ENCODE data around the gene AARS1. TPM values are rescaled to one million over a fixed set of nuclear protein-coding genes. Genes with fewer than 3 reads are reported as not detected.

The AARS1 gene
- total RNA-seq, 4 donors from 2014 or later: 30.3 to 50.6 (median 43.4) TPM

GRCh38 chr16:70302745-70303144 lies 13.4 kb upstream of the AARS1 start:
- 34 to 50% methylated on average over 1 of the region's 1 CpG for WGBS, 2 donors
- intact Hi-C loops (cut with DNase I): no loop called here
- H3K9me3 ChIP-seq: peaks cover 0 to 6% (median 0%) of the 10 kb centered on the region in 3 donors
- H3K4me3 ChIP-seq: no peak overlapping the region
- no peaks in the 10 kb centered on the region for H3K27me3 ChIP-seq
- no peak for TF ChIP-seq CTCF (IDR thresholded peaks at IDR 0.05)
- no peak for TF ChIP-seq POLR2A (IDR thresholded peaks at IDR 0.05)
- no peak overlapping the region for H3K27ac ChIP-seq
- DNase-seq: no peak
- H3K36me3 ChIP-seq: peaks cover 0 to 31% (median 0%) of the 10 kb centered on the region in 3 donors
- H3K4me1 ChIP-seq: peaks cover 0 to 20% (median 0%) of the 10 kb centered on the region in 3 donors

GRCh38 chr16:70301121-70301520 lies 11.8 kb upstream of the AARS1 start:
- Histone ChIP-seq H3K4me3 (no peak overlapping the region), H3K36me3 (peaks cover 0 to 31% (median 0%) of the 10 kb centered on the region in 3 donors), H3K27me3 (no peaks in the 10 kb centered on the region), H3K27ac (no peak overlapping the region), H3K4me1 (peaks cover 0 to 20% (median 0%) of the 10 kb centered on the region in 3 donors), H3K9me3 (peaks cover 0 to 6% (median 0%) of the 10 kb centered on the region in 3 donors)
- TF ChIP-seq POLR2A (IDR thresholded peaks at IDR 0.05): no peak
- TF ChIP-seq CTCF (IDR thresholded peaks at IDR 0.05): no peak
- 79 to 94% methylated on average over 1 of the region's 1 CpG for WGBS, 2 donors
- intact Hi-C loops (cut with DNase I): no loop called here
- DNase-seq: no peak

GRCh38 chr16:70298988-70299938 lies 10.0 kb upstream of the AARS1 start, which contains the start of gene DDX19B:
Gene DDX19B (plus strand): TSS chr16:70299186. CDS start chr16:70299298, 112 bp downstream.
- peak; percentile 33 for DNase-seq
- H3K9me3 ChIP-seq: peaks cover 0 to 6% (median 0%) of the 10 kb centered on the region in 3 donors
- WGBS, 2 donors: 0% methylated on average over 20 to 21 of the region's 37 CpGs

GRCh38 chr16:70295634-70296033 lies 6.3 kb upstream of the AARS1 start:
- no peak overlapping the region for H3K27ac ChIP-seq
- TF ChIP-seq CTCF (IDR thresholded peaks at IDR 0.05) (no peak), POLR2A (IDR thresholded peaks at IDR 0.05) (no peak)
- H3K9me3 ChIP-seq: no peaks in the 10 kb centered on the region
- intact Hi-C loops (cut with DNase I): no loop called here
- peaks cover 0 to 2% (median 0%) of the 10 kb centered on the region in 3 donors for H3K36me3 ChIP-seq
- H3K4me3 ChIP-seq: no peak overlapping the region
- no peak for DNase-seq
- peaks cover 0 to 20% (median 0%) of the 10 kb centered on the region in 3 donors for H3K4me1 ChIP-seq
- H3K27me3 ChIP-seq: no peaks in the 10 kb centered on the region

More at GRCh38 chr16:70298988-70299938, 10.0 kb upstream of the AARS1 start, which contains the start of gene DDX19B:
- TF ChIP-seq CTCF (IDR thresholded peaks at IDR 0.05) (peak in 1 of 6 experiments; percentile 7), POLR2A (IDR thresholded peaks at IDR 0.05) (peak in 2 of 4 donors; percentile 55 to 63)
- intact Hi-C loops (cut with DNase I): no loop called here
- H3K36me3 ChIP-seq: peaks cover 0 to 31% (median 0%) of the 10 kb centered on the region in 3 donors
- H3K27me3 ChIP-seq: no peaks in the 10 kb centered on the region
- H3K4me1 ChIP-seq: peaks cover 0 to 20% (median 0%) of the 10 kb centered on the region in 3 donors
- peak within 1 kb of the TSS; percentile 97 to 98 (median 97) for H3K27ac ChIP-seq
- H3K4me3 ChIP-seq: peak within 1 kb of the TSS; percentile 89 to 97 (median 92)

Measured in esophagus squamous epithelium (tissue), 5 donors.